ENCODE measurements around the gene HERC2. TPM values are rescaled to one million over a fixed set of nuclear protein-coding genes. Genes with fewer than 3 reads are reported as not detected.

Gene HERC2
- total RNA-seq, 1 donor from 2014 or later = 80.1 TPM

GRCh38 chr15:28100516-28101195, 221.3 kb downstream of the HERC2 start:
- Mint-ChIP-seq H3K27me3 (peaks cover 77% of the 10 kb centered on the region), H3K9me3 (no peaks in the 10 kb centered on the region), H3K4me1 (ENCODE audit: unreplicated experiment) (peaks cover 18% of the 10 kb centered on the region), H3K4me3 (peak overlapping the region; percentile 65), H3K36me3 (peaks cover 3% of the 10 kb centered on the region), H3K27ac (no peak overlapping the region)
- no peak for DNase-seq (ENCODE audit: extremely low spot score, unreplicated experiment)
- no peak for TF ChIP-seq CTCF (conservative IDR thresholded peaks at IDR 0.05)

- peaks cover 3% of the 10 kb centered on the region for H3K36me3 Mint-ChIP-seq
Observed at GRCh38 chr15:28099555-28100140, 222.3 kb downstream of the HERC2 start.

GRCh38 chr15:28098766-28099554, 223.0 kb downstream of the HERC2 start, which contains the start of gene OCA2:
OCA2 (minus strand) TSS chr15:28099315; CDS start chr15:28081874, 17,441 bp downstream.
- H3K27me3 Mint-ChIP-seq = peaks cover 78% of the 10 kb centered on the region
- peak within 1 kb of the TSS; percentile 56 for H3K27ac Mint-ChIP-seq
- TF ChIP-seq CTCF (conservative IDR thresholded peaks at IDR 0.05) = peak; percentile 69
- H3K4me1 Mint-ChIP-seq (ENCODE audit: unreplicated experiment) = peaks cover 18% of the 10 kb centered on the region
- DNase-seq (ENCODE audit: extremely low spot score, unreplicated experiment) = peak; percentile 86
- peak within 1 kb of the TSS; percentile 84 for H3K4me3 Mint-ChIP-seq
- no peaks in the 10 kb centered on the region for H3K9me3 Mint-ChIP-seq
- peaks cover 3% of the 10 kb centered on the region for H3K36me3 Mint-ChIP-seq

More at GRCh38 chr15:28099555-28100140, 222.3 kb downstream of the HERC2 start:
- H3K4me3 Mint-ChIP-seq = peak overlapping the region; percentile 65
- DNase-seq (ENCODE audit: extremely low spot score, unreplicated experiment) = no peak
- H3K27me3 Mint-ChIP-seq = peaks cover 79% of the 10 kb centered on the region
- TF ChIP-seq CTCF (conservative IDR thresholded peaks at IDR 0.05) = no peak
- H3K9me3 Mint-ChIP-seq = no peaks in the 10 kb centered on the region
- peaks cover 18% of the 10 kb centered on the region for H3K4me1 Mint-ChIP-seq (ENCODE audit: unreplicated experiment)
- no peak overlapping the region for H3K27ac Mint-ChIP-seq

DNA sequence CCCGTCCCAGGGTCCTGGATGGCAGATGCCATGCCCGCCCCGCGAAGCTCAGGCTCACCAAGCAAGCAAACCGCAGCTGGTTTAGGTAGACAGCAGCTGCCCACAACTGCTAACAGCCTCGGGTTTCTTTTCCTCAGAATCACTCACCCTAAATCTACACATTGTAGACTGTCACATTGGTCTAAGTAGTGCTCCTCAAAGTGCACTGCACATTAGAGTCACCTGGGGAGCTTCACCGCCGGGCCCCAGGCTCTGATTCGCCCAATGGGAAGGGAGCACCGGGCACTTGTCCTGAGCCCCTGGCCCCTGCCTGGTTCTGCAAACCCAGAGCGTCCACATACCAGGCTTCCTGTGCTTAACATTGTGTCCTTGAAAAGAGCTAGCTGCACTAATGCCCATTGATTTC, 223.6 kb downstream of the HERC2 start:
- no peak for DNase-seq (ENCODE audit: extremely low spot score, unreplicated experiment)
- Mint-ChIP-seq H3K36me3 (peaks cover 3% of the 10 kb centered on the region), H3K9me3 (no peaks in the 10 kb centered on the region), H3K27me3 (peaks cover 79% of the 10 kb centered on the region), H3K4me1 (ENCODE audit: unreplicated experiment) (peaks cover 18% of the 10 kb centered on the region), H3K27ac (peak overlapping the region; percentile 56), H3K4me3 (peak overlapping the region; percentile 84)
- no peak for TF ChIP-seq CTCF (conservative IDR thresholded peaks at IDR 0.05)

GRCh38 chr15:28097656-28098359, 224.2 kb downstream of the HERC2 start:
- Mint-ChIP-seq H3K4me1 (ENCODE audit: unreplicated experiment) (peaks cover 18% of the 10 kb centered on the region), H3K27me3 (peaks cover 79% of the 10 kb centered on the region), H3K4me3 (peak overlapping the region; percentile 84), H3K9me3 (no peaks in the 10 kb centered on the region), H3K36me3 (peaks cover 3% of the 10 kb centered on the region), H3K27ac (peak overlapping the region; percentile 56)
- DNase-seq (ENCODE audit: extremely low spot score, unreplicated experiment) = no peak
- no peak for TF ChIP-seq CTCF (conservative IDR thresholded peaks at IDR 0.05)
